ENCODE data around the gene SSR4. TPM values are rescaled to one million over a fixed set of nuclear protein-coding genes. Genes with fewer than 3 reads are reported as not detected.

The SSR4 gene
- total RNA-seq, 1 experiment from 2014 or later: 203 TPM

DNA sequence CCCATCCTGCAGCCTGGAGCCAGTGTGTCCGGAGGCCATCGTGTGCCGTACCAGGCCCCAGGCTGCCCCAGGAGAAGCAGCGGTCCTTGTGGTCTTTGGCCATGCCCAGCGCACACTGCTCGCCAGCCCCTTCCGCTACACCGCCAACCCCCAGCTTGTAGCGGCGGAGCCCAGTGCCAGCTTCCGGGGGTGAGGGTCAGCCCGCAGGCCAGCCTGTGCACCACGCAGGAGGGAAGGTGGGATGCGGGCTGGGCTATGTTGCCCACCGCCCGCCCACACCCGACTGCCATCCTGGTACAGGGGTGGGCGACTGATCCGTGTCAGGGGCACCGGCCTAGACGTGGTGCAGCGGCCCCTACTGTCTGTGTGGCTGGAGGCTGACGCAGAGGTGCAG is 21.3 kb upstream of the SSR4 start (continued):
- TF ChIP-seq JUN (CRISPR knock-in tag; IDR thresholded peaks at IDR 0.05): no peak
- no peak for TF ChIP-seq FOXK1 (CRISPR knock-in tag; IDR thresholded peaks at IDR 0.05)
- no peak for TF ChIP-seq EMX1 (CRISPR knock-in tag; IDR thresholded peaks at IDR 0.05)
- TF ChIP-seq HMGA2 (CRISPR knock-in tag; IDR thresholded peaks at IDR 0.05): no peak
- TF ChIP-seq ATF3 (CRISPR knock-in tag; conservative IDR thresholded peaks at IDR 0.05): no peak
- no peak for TF ChIP-seq E2F4 (CRISPR knock-in tag; IDR thresholded peaks at IDR 0.05; ENCODE audit: borderline replicate concordance, low read depth)
- no peak for TF ChIP-seq JAZF1 (CRISPR knock-in tag; IDR thresholded peaks at IDR 0.05)

GRCh38 chrX:153773741-153774575 is 20.5 kb upstream of the SSR4 start:
- TF ChIP-seq ETV6 (CRISPR knock-in tag; IDR thresholded peaks at IDR 0.05): no peak
- no peak for TF ChIP-seq OVOL2 (CRISPR knock-in tag; IDR thresholded peaks at IDR 0.05; ENCODE audit: borderline replicate concordance)
- no peak for TF ChIP-seq SP1 (CRISPR knock-in tag; conservative IDR thresholded peaks at IDR 0.05)
- no peak for TF ChIP-seq GABPB1 (CRISPR knock-in tag; IDR thresholded peaks at IDR 0.05)
- no peak for TF ChIP-seq JAZF1 (CRISPR knock-in tag; IDR thresholded peaks at IDR 0.05)
- TF ChIP-seq, protein P1, sequence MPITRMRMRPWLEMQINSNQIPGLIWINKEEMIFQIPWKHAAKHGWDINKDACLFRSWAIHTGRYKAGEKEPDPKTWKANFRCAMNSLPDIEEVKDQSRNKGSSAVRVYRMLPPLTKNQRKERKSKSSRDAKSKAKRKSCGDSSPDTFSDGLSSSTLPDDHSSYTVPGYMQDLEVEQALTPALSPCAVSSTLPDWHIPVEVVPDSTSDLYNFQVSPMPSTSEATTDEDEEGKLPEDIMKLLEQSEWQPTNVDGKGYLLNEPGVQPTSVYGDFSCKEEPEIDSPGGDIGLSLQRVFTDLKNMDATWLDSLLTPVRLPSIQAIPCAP (CRISPR knock-in tag; IDR thresholded peaks at IDR 0.05): no peak
- TF ChIP-seq, protein P2, sequence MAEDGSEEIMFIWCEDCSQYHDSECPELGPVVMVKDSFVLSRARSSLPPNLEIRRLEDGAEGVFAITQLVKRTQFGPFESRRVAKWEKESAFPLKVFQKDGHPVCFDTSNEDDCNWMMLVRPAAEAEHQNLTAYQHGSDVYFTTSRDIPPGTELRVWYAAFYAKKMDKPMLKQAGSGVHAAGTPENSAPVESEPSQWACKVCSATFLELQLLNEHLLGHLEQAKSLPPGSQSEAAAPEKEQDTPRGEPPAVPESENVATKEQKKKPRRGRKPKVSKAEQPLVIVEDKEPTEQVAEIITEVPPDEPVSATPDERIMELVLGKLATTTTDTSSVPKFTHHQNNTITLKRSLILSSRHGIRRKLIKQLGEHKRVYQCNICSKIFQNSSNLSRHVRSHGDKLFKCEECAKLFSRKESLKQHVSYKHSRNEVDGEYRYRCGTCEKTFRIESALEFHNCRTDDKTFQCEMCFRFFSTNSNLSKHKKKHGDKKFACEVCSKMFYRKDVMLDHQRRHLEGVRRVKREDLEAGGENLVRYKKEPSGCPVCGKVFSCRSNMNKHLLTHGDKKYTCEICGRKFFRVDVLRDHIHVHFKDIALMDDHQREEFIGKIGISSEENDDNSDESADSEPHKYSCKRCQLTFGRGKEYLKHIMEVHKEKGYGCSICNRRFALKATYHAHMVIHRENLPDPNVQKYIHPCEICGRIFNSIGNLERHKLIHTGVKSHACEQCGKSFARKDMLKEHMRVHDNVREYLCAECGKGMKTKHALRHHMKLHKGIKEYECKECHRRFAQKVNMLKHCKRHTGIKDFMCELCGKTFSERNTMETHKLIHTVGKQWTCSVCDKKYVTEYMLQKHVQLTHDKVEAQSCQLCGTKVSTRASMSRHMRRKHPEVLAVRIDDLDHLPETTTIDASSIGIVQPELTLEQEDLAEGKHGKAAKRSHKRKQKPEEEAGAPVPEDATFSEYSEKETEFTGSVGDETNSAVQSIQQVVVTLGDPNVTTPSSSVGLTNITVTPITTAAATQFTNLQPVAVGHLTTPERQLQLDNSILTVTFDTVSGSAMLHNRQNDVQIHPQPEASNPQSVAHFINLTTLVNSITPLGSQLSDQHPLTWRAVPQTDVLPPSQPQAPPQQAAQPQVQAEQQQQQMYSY (CRISPR knock-in tag; IDR thresholded peaks at IDR 0.05): no peak
- no peak for TF ChIP-seq SMAD3 (CRISPR knock-in tag; IDR thresholded peaks at IDR 0.05; ENCODE audit: borderline replicate concordance)
- no peak for TF ChIP-seq NFYB (CRISPR knock-in tag; conservative IDR thresholded peaks at IDR 0.05; ENCODE audit: low read depth)
- TF ChIP-seq NFATC4 (CRISPR knock-in tag; IDR thresholded peaks at IDR 0.05): no peak
- TF ChIP-seq TP53 (CRISPR knock-in tag; IDR thresholded peaks at IDR 0.05): no peak
- TF ChIP-seq, protein P3, sequence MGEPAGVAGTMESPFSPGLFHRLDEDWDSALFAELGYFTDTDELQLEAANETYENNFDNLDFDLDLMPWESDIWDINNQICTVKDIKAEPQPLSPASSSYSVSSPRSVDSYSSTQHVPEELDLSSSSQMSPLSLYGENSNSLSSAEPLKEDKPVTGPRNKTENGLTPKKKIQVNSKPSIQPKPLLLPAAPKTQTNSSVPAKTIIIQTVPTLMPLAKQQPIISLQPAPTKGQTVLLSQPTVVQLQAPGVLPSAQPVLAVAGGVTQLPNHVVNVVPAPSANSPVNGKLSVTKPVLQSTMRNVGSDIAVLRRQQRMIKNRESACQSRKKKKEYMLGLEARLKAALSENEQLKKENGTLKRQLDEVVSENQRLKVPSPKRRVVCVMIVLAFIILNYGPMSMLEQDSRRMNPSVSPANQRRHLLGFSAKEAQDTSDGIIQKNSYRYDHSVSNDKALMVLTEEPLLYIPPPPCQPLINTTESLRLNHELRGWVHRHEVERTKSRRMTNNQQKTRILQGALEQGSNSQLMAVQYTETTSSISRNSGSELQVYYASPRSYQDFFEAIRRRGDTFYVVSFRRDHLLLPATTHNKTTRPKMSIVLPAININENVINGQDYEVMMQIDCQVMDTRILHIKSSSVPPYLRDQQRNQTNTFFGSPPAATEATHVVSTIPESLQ (CRISPR knock-in tag; IDR thresholded peaks at IDR 0.05): no peak
- POLR2A ChIA-PET: no interaction called here
- Mint-ChIP-seq H3K27me3 (ENCODE audit: low read depth) (no peaks in the 10 kb centered on the region), H3K27ac (no peak overlapping the region), H3K4me1 (no peaks in the 10 kb centered on the region), H3K9me3 (no peaks in the 10 kb centered on the region), H3K4me3 (no peak overlapping the region), H3K36me3 (no peaks in the 10 kb centered on the region)
- no peak for ATAC-seq
- CTCF ChIA-PET: no interaction called here
- no peak for DNase-seq (ENCODE audit: low spot score)

Measured in WTC11 (cell line).